ENCODE measurements around the gene PHF14.

Gene PHF14

GRCh38 chr7:11039974-11040373, 66.3 kb downstream of the PHF14 start:
- Histone ChIP-seq H3K27me3 (replicated peaks) (no peaks in the 10 kb centered on the region), H3K4me3 (ENCODE audit: low read depth, low read length) (no peak overlapping the region), H3K27ac (no peak overlapping the region), H3K36me3 (replicated peaks) (no peaks in the 10 kb centered on the region)
- TF ChIP-seq CTCF (IDR thresholded peaks at IDR 0.05; ENCODE audit: low read depth, low read length, missing control alignments): no peak
- no peak for DNase-seq
- in situ Hi-C loops (cut with HindIII; ENCODE audit: low pct_ligation_motif_present, low sequenced_read_pairs): no loop called here

- in situ Hi-C loops (cut with HindIII; ENCODE audit: low pct_ligation_motif_present, low sequenced_read_pairs): no loop called here
- H3K27me3 ChIP-seq (replicated peaks): no peaks in the 10 kb centered on the region
- no peak for TF ChIP-seq CTCF (IDR thresholded peaks at IDR 0.05; ENCODE audit: low read depth, low read length, missing control alignments)
These were observed 80.4 kb downstream of the PHF14 start for GRCh38 chr7:11054033-11054432.

GRCh38 chr7:11060893-11061292, 87.2 kb downstream of the PHF14 start:
- no peak overlapping the region for H3K27ac ChIP-seq
- no peak for TF ChIP-seq CTCF (IDR thresholded peaks at IDR 0.05; ENCODE audit: low read depth, low read length, missing control alignments)
- in situ Hi-C loops (cut with HindIII; ENCODE audit: low pct_ligation_motif_present, low sequenced_read_pairs): no loop called here

More at GRCh38 chr7:11054033-11054432, 80.4 kb downstream of the PHF14 start:
- no peak overlapping the region for H3K4me3 ChIP-seq (ENCODE audit: low read depth, low read length)
- no peaks in the 10 kb centered on the region for H3K36me3 ChIP-seq (replicated peaks)
- no peak for DNase-seq
- no peak overlapping the region for H3K27ac ChIP-seq

GRCh38 chr7:11062110-11062509, 88.4 kb downstream of the PHF14 start:
- H3K4me3 ChIP-seq (ENCODE audit: low read depth, low read length): no peak overlapping the region
- no peaks in the 10 kb centered on the region for H3K36me3 ChIP-seq (replicated peaks)
- no peak for TF ChIP-seq CTCF (IDR thresholded peaks at IDR 0.05; ENCODE audit: low read depth, low read length, missing control alignments)
- H3K27ac ChIP-seq: no peak overlapping the region
- in situ Hi-C loops (cut with HindIII; ENCODE audit: low pct_ligation_motif_present, low sequenced_read_pairs): no loop called here
- no peak for DNase-seq
- no peaks in the 10 kb centered on the region for H3K27me3 ChIP-seq (replicated peaks)

More at GRCh38 chr7:11060893-11061292, 87.2 kb downstream of the PHF14 start:
- Histone ChIP-seq H3K4me3 (ENCODE audit: low read depth, low read length) (no peak overlapping the region), H3K36me3 (replicated peaks) (no peaks in the 10 kb centered on the region), H3K27me3 (replicated peaks) (no peaks in the 10 kb centered on the region)
- no peak for DNase-seq

GRCh38 chr7:11069591-11069990, 95.9 kb downstream of the PHF14 start:
- no peak overlapping the region for H3K27ac ChIP-seq
- no peak for TF ChIP-seq CTCF (IDR thresholded peaks at IDR 0.05; ENCODE audit: low read depth, low read length, missing control alignments)
- in situ Hi-C loops (cut with HindIII; ENCODE audit: low pct_ligation_motif_present, low sequenced_read_pairs): no loop called here
- H3K4me3 ChIP-seq (ENCODE audit: low read depth, low read length): no peak overlapping the region
- no peaks in the 10 kb centered on the region for H3K36me3 ChIP-seq (replicated peaks)
- H3K27me3 ChIP-seq (replicated peaks): no peaks in the 10 kb centered on the region
- no peak for DNase-seq

GRCh38 chr7:11077816-11078215, 104.1 kb downstream of the PHF14 start:
- Histone ChIP-seq H3K27me3 (replicated peaks) (no peaks in the 10 kb centered on the region), H3K4me3 (ENCODE audit: low read depth, low read length) (no peak overlapping the region), H3K27ac (no peak overlapping the region), H3K36me3 (replicated peaks) (no peaks in the 10 kb centered on the region)
- no peak for TF ChIP-seq CTCF (IDR thresholded peaks at IDR 0.05; ENCODE audit: low read depth, low read length, missing control alignments)
- DNase-seq: no peak
- in situ Hi-C loops (cut with HindIII; ENCODE audit: low pct_ligation_motif_present, low sequenced_read_pairs): no loop called here

Measured in brain microvascular endothelial cell (primary cell).